ENCODE data around the gene GARS1.
A peak's percentile ranks its signal among the peaks of the same experiment; 100 is the strongest.
"Not testable (repeated sequence)": the region's sequence is repeated elsewhere in the genome, so short reads cannot be mapped to it uniquely, and the experiment has no call there.

Gene GARS1

DNA sequence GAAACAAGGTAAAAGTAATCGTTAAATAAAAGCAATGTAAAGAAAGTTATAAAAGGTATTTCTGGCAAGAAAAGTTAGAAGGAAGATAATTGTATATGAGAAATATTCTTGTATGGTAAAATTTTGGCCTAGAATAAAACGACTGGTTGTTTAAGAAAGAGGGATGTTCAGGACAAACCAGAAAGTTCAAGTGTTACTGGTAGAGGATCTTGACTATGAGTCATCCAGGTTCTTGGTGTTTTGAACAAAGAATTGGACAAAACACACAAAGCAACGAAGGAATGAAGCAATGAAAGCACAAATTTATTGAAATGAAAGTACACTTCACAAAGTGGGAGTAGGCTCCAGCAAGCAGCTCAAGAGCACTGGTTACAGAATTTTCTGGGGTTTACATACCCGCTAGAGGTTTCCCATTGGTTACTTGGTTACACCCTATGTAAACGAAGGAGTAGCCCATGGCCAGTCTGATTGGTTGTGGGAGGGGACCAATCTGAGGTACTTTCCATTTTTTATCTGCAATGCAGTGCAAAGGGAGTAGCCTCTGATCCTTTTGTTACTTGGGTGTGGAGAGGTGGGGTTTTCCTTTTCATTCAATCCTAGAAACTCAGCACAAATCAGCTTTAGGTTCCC, 22.4 kb upstream of the GARS1 start:
- TF ChIP-seq Cebpa-rat (IDR thresholded peaks at IDR 0.05) = no peak
- Histone ChIP-seq H3K4me2 (no peak overlapping the region), H3K9ac (no peak overlapping the region), H3K27ac (no peak overlapping the region), H3K4me1 (no peaks in the 10 kb centered on the region), H3K27me3 (no peaks in the 10 kb centered on the region), H4K20me1 (no peaks in the 10 kb centered on the region), H3K4me3 (no peak overlapping the region), H3K36me3 (peaks cover 66% of the 10 kb centered on the region), H3K9me3 (peaks cover 49% of the 10 kb centered on the region)

DNA sequence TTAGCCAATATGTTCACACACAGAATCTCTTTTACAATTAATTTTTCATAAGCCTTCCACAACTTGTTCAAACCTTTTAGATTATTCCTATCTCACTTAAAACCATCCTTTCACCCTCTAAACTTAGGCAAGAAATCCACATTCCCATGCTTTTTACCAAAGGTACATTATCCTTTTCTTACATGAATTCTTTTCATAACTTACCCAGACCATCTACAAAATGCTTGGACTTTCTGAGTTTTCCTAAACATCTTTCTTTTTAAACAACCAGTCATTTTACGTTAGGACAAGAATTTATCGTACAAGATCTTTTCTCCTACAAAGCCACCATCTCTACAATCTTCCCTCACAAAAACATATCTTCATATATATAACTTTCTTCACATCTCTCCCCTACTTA, 18.8 kb upstream of the GARS1 start:
- no peak for TF ChIP-seq Cebpa-rat (IDR thresholded peaks at IDR 0.05)
- Histone ChIP-seq H3K9me3 (peaks cover 69% of the 10 kb centered on the region), H3K4me3 (no peak overlapping the region), H3K27me3 (no peaks in the 10 kb centered on the region), H3K9ac (no peak overlapping the region), H3K4me2 (no peak overlapping the region), H3K27ac (no peak overlapping the region), H3K4me1 (no peaks in the 10 kb centered on the region), H3K36me3 (peaks cover 80% of the 10 kb centered on the region), H4K20me1 (no peaks in the 10 kb centered on the region)

DNA sequence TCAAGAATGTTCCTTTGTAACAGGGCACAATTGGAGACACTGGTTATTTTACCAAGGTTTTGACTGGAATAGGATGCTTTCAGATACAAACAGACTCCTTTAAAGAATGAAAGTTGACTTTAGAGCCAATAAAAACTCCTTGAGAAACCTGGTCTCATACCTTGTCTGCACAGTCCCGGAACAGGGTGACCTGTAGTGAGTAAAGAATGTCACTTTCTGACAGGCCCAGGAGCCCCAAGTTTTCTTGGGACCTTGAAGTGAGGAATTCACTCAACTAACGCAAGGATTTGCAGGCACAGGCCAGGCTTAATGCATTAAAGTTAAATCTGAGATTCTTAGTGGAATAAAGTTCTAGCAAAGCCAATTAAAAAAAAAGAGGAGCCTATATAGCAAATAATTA, 11.5 kb upstream of the GARS1 start:
- Histone ChIP-seq H3K4me1 (no peaks in the 10 kb centered on the region), H3K9ac (no peak overlapping the region), H3K4me3 (no peak overlapping the region), H4K20me1 (no peaks in the 10 kb centered on the region), H3K4me2 (no peak overlapping the region), H3K9me3 (peaks cover 49% of the 10 kb centered on the region), H3K27ac (no peak overlapping the region), H3K36me3 (peaks cover 88% of the 10 kb centered on the region), H3K27me3 (no peaks in the 10 kb centered on the region)
- no peak for TF ChIP-seq Cebpa-rat (IDR thresholded peaks at IDR 0.05)

DNA sequence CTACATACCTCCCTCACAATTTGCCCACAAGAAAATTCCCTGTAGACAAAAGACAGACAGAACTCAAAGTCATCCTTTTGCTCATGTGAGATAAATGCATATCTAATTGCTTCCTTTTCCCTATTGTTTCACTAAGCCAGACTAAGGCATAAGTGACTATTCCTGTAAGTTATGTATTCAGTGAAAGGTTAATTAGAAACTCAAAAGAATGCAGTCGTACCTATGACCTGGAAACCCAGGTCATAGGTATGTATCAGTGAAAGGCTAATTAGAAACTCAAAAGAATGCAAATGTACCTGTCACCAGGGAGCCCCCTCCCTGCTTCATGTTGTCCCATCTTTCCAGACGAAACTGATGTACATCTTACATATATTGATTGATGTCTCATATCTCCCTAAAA, 10.3 kb upstream of the GARS1 start:
- Histone ChIP-seq H3K27me3 (no peaks in the 10 kb centered on the region), H3K4me2 (no peak overlapping the region), H3K9ac (no peak overlapping the region), H3K36me3 (peaks cover 76% of the 10 kb centered on the region), H3K4me1 (no peaks in the 10 kb centered on the region), H3K9me3 (peaks cover 44% of the 10 kb centered on the region), H3K27ac (no peak overlapping the region), H4K20me1 (no peaks in the 10 kb centered on the region), H3K4me3 (no peak overlapping the region)
- no peak for TF ChIP-seq Cebpa-rat (IDR thresholded peaks at IDR 0.05)

DNA sequence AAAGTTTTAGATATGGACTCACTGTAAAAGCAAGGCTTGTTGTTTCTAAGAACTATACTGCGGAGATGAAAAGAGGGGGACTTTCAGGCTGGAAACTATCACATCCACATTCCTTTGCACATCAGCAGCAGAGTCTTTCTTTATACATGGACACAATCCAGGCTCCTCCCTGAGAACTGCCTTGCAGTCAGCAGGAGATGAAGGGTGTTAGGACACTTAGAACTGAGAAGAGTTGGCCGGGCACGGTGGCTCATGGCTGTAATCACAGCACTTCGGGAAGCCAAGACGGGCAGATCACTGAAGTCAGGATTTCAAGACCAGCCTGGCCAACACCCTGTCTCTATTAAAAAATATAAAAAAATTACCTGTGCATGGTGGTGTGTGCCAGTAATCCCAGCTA, 9.7 kb upstream of the GARS1 start:
- TF ChIP-seq Cebpa-rat (IDR thresholded peaks at IDR 0.05) = no peak
- no peak overlapping the region for H3K9ac ChIP-seq
- no peaks in the 10 kb centered on the region for H3K27me3 ChIP-seq
- H4K20me1 ChIP-seq = no peaks in the 10 kb centered on the region
- H3K4me1 ChIP-seq = no peaks in the 10 kb centered on the region
- peaks cover 71% of the 10 kb centered on the region for H3K36me3 ChIP-seq
- H3K4me3 ChIP-seq = no peak overlapping the region
- peaks cover 40% of the 10 kb centered on the region for H3K9me3 ChIP-seq
- no peak overlapping the region for H3K27ac ChIP-seq
- H3K4me2 ChIP-seq = no peak overlapping the region

DNA sequence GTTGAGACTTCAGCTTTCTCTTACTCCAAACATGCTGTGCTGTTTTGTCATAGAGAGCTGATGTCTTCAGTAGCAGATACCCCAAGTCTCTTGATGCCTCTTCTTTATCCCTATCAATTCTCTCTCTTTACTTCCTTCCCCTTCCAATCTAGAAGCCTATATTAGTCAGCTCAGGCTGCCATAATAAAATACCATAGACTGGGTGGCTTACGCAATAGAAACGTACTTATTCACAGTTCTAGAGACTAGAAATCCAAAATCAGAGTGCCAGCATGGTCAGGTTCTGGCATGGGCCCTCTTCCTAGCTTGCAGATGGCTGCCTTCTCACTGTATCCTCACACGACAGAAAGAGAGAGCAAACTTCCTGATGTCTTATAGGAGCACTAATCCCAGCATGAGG, 9.0 kb upstream of the GARS1 start:
- Histone ChIP-seq H4K20me1 (no peaks in the 10 kb centered on the region), H3K36me3 (peaks cover 65% of the 10 kb centered on the region)

DNA sequence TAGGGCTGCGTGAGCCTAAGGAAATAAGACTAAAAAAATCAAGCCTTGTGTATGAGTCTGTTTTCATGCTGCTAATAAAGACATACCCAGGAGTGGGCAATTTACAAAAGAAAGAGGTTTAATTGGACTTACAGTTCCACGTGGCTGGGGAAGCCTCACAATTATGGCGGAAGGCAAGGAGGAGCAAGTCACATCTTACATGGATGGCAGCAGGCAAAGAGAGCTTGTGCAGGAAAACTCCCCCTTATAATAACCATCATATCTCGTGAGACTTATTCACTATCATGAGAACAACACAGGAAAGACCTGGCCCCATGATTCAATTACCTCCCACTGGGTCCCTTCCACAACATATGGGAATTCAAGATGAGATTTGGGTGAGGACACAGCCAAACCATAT, 7.1 kb upstream of the GARS1 start:
- not testable (repeated sequence) for H3K27ac ChIP-seq, H3K4me2 ChIP-seq, H4K20me1 ChIP-seq, H3K4me1 ChIP-seq, H3K27me3 ChIP-seq, H3K9ac ChIP-seq, H3K4me3 ChIP-seq
- H3K36me3 ChIP-seq = peaks cover 48% of the 10 kb centered on the region
- peaks cover 22% of the 10 kb centered on the region for H3K9me3 ChIP-seq

More for the DNA sequence above, 9.0 kb upstream of the GARS1 start:
- Histone ChIP-seq H3K4me1 (no peaks in the 10 kb centered on the region), H3K27me3 (no peaks in the 10 kb centered on the region), H3K9me3 (peaks cover 36% of the 10 kb centered on the region), H3K4me3 (no peak overlapping the region), H3K27ac (no peak overlapping the region), H3K9ac (no peak overlapping the region), H3K4me2 (no peak overlapping the region)
- no peak for TF ChIP-seq Cebpa-rat (IDR thresholded peaks at IDR 0.05)

DNA sequence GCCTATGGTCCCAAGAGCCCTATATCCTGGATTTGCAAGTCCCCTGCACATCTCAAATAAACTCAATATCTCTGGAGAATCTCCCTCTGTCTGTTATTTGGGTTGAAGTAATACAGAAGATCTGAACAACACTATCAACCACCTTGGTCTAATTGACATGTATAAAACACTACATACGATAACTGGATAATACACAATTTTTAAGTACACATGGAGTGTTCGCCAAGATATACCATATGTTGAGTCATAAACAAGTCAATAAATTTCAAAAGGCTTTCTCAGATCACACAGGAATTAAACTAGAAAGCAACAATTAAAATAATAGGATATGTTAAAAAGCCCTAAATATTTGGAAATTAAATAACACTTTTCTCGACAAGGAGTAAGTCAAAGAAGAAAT, 5.6 kb upstream of the GARS1 start:
- Histone ChIP-seq H3K4me3 (no peak overlapping the region), H3K9ac (no peak overlapping the region), H3K27ac (no peak overlapping the region), H3K4me2 (no peak overlapping the region), H3K27me3 (no peaks in the 10 kb centered on the region), H3K4me1 (peaks cover 15% of the 10 kb centered on the region; the same call in 1 of the 2 replicates), H4K20me1 (no peaks in the 10 kb centered on the region), H3K36me3 (peaks cover 35% of the 10 kb centered on the region), H3K9me3 (peaks cover 22% of the 10 kb centered on the region)
- TF ChIP-seq Cebpa-rat (IDR thresholded peaks at IDR 0.05) = no peak

DNA sequence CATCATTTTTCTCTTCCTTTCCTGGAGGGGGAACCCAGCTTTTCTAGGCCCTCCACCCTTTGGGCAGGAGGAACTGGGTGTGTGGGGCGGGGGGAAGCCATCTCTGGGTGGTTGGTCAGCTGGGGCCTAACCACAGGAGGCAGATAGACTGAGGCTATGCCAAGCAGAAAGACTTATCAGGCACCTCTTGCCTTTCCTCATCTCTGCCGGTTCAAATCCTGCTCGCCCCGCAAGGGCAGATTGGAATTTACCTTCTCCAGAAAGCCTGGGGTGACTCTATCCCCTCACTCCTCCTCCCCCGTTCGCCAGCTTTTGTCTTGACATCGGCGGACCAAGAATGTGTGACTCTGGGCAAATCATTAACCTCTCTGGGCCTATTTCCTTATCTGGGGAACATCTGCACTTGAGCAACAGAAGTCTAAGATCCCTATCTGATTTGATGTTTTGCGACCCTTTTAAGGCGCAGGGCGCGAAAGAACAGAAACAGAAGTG, 584 bp upstream of the GARS1 start:
- Histone ChIP-seq H3K9ac (peak overlapping the region; percentile 98), H3K27ac (peak overlapping the region; percentile 98), H3K36me3 (peaks cover 13% of the 10 kb centered on the region), H4K20me1 (peaks cover 35% of the 10 kb centered on the region), H3K4me3 (peak overlapping the region; percentile 90), H3K9me3 (no peaks in the 10 kb centered on the region), H3K27me3 (no peaks in the 10 kb centered on the region), H3K4me1 (peaks cover 31% of the 10 kb centered on the region), H3K4me2 (peak overlapping the region; percentile 91)
- TF ChIP-seq Cebpa-rat (IDR thresholded peaks at IDR 0.05) = no peak

DNA sequence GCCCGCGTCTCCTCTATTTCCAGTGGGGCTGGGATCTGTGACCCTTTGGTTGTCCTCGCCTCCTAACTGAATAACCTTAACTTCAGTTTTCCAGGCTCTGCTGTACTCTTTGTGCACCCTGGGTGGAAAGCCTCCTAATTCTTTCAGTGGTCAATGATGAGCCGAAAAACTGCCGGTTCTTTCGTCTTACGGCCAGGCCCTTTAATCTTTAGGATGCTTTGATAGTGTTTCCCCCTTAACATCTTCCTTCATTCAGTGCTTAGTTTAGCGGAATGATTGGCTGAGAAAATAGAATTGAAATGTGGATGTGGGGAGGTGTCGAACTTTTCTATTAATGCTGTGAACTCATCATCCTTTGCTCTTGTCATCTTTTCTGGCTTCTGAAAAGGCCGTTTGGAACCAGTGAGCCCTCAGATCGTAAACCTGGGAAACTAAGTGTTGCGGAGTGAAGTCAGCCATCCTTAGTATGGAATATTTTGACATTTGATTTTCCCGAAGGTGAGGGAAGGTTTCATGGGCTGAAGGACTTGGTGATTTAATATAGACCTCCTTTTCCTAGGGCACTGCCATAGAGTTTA, 847 bp downstream of the GARS1 start:
- no peaks in the 10 kb centered on the region for H3K27me3 ChIP-seq
- H3K9me3 ChIP-seq = no peaks in the 10 kb centered on the region
- H3K9ac ChIP-seq = peak overlapping the region; percentile 98
- no peak for TF ChIP-seq Cebpa-rat (IDR thresholded peaks at IDR 0.05)
- H3K36me3 ChIP-seq = peaks cover 27% of the 10 kb centered on the region
- peaks cover 31% of the 10 kb centered on the region for H3K4me1 ChIP-seq
- peak overlapping the region; percentile 82 for H3K4me2 ChIP-seq
- peak overlapping the region; percentile 90 for H3K4me3 ChIP-seq
- peaks cover 50% of the 10 kb centered on the region for H4K20me1 ChIP-seq
- peak overlapping the region; percentile 98 for H3K27ac ChIP-seq
